Neutrophil (primary cell): Measurements from ENCODE around the gene NOTCH1.

Source experiments
- H3K27ac ChIP-seq: fragments of 200-600 bp; sonication (generic); 2 replicates; pipeline ENCODE4 v1.5.1; 2016; ENCODE audit warnings: mild to moderate bottlenecking, moderate library complexity
- H3K27me3 ChIP-seq: fragments of 200-600 bp; sonication (generic); 2 replicates; pipeline ENCODE4 v1.6.0; 2016; ENCODE audit warnings: mild to moderate bottlenecking
- H3K36me3 ChIP-seq: fragments of 200-600 bp; sonication (generic); 2 replicates; pipeline ENCODE4 v1.5.1; 2017
- H3K4me1 ChIP-seq, 2 experiments: fragments of 200-600 bp in 1 of 2; sonication (generic) in 1 of 2; 1 replicate in 1 of 2; 2 replicates in 1 of 2; pipeline versions ENCODE4 v1.5.1 to v1.6.1; 2013 to 2016; ENCODE audit warnings: low read depth in 1 of 2, low read length in 1 of 2, mild to moderate bottlenecking in 1 of 2, moderate library complexity in 1 of 2; ENCODE audit not compliant: control insufficient read depth in 1 of 2, insufficient read depth in 1 of 2
- H3K4me3 ChIP-seq, 2 experiments: fragments of 200-600 bp in 1 of 2; sonication (generic) in 1 of 2; 1 replicate in 1 of 2; 2 replicates in 1 of 2; pipeline ENCODE4 v1.5.1; 2013 to 2016; ENCODE audit warnings: low read depth in 1 of 2, low read length in 1 of 2, mild to moderate bottlenecking in 1 of 2, moderate library complexity in 1 of 2
- H3K9me3 ChIP-seq: fragments of 200-600 bp; sonication (generic); 2 replicates; pipeline ENCODE4 v1.5.1; 2016
- CTCF ChIP-seq: fragments of 200-600 bp; sonication (generic); IDR thresholded peaks from 2 replicates; pipeline ENCODE4 v1.5.1; 2016; ENCODE audit warnings: antibody characterized with exemption

Gene NOTCH1

GRCh38 chr9:136496801-136497620 is 48.8 kb downstream of the NOTCH1 start:
- no peak for TF ChIP-seq CTCF
- Histone ChIP-seq H3K36me3 (peaks cover 84% of the 10 kb centered on the region), H3K4me3 (no peak overlapping the region)

GRCh38 chr9:136496181-136496580 is 49.7 kb downstream of the NOTCH1 start:
- no peak overlapping the region for H3K4me3 ChIP-seq
- no peak for TF ChIP-seq CTCF
- no peaks in the 10 kb centered on the region for H3K27me3 ChIP-seq
- no peaks in the 10 kb centered on the region for H3K9me3 ChIP-seq
- H3K4me1 ChIP-seq: no peaks in the 10 kb centered on the region
- peaks cover 76% of the 10 kb centered on the region for H3K36me3 ChIP-seq
- H3K27ac ChIP-seq: no peak overlapping the region

More at GRCh38 chr9:136496801-136497620, 48.8 kb downstream of the NOTCH1 start:
- H3K27ac ChIP-seq: no peak overlapping the region
- no peaks in the 10 kb centered on the region for H3K27me3 ChIP-seq
- no peaks in the 10 kb centered on the region for H3K4me1 ChIP-seq
- H3K9me3 ChIP-seq: no peaks in the 10 kb centered on the region

- no peak overlapping the region for H3K27ac ChIP-seq
These were observed 50.5 kb downstream of the NOTCH1 start for GRCh38 chr9:136495238-136495800.

GRCh38 chr9:136494531-136495215 is 51.2 kb downstream of the NOTCH1 start:
- Histone ChIP-seq H3K4me3 (no peak overlapping the region), H3K9me3 (no peaks in the 10 kb centered on the region), H3K27me3 (peaks cover 2% of the 10 kb centered on the region), H3K4me1 (no peaks in the 10 kb centered on the region), H3K36me3 (peaks cover 60% of the 10 kb centered on the region), H3K27ac (no peak overlapping the region)
- no peak for TF ChIP-seq CTCF

More at GRCh38 chr9:136495238-136495800, 50.5 kb downstream of the NOTCH1 start:
- H3K27me3 ChIP-seq: no peaks in the 10 kb centered on the region
- peaks cover 67% of the 10 kb centered on the region for H3K36me3 ChIP-seq
- no peaks in the 10 kb centered on the region for H3K4me1 ChIP-seq
- no peak for TF ChIP-seq CTCF
- no peaks in the 10 kb centered on the region for H3K9me3 ChIP-seq
- no peak overlapping the region for H3K4me3 ChIP-seq

GRCh38 chr9:136494012-136494411 is 51.8 kb downstream of the NOTCH1 start:
- Histone ChIP-seq H3K9me3 (no peaks in the 10 kb centered on the region), H3K4me1 (no peaks in the 10 kb centered on the region), H3K36me3 (peaks cover 54% of the 10 kb centered on the region), H3K27me3 (peaks cover 7% of the 10 kb centered on the region), H3K4me3 (no peak overlapping the region), H3K27ac (no peak overlapping the region)
- no peak for TF ChIP-seq CTCF
